Loucy (cell line): ENCODE data around the gene ADGRD1.

Experiments used
- H2AFZ ChIP-seq: fragments of 200-600 bp; sonication (generic); 2 replicates; pipeline ENCODE4 v1.6.0; 2016; ENCODE audit warnings: antibody characterized with exemption, mild to moderate bottlenecking, low read length, moderate library complexity
- H3F3A ChIP-seq: fragments of 200-600 bp; 2 replicates; pipeline ENCODE4 v1.6.0; 2016; ENCODE audit warnings: antibody characterized with exemption, low read depth, mild to moderate bottlenecking
- H3K27me3 ChIP-seq: fragments of 200-600 bp; sonication (generic); 2 replicates; pipeline ENCODE4 v1.6.1; 2014; ENCODE audit warnings: low read length, mild to moderate bottlenecking; ENCODE audit not compliant: insufficient read depth, poor library complexity, severe bottlenecking
- H3K36me3 ChIP-seq: fragments of 200-600 bp; sonication (generic); 2 replicates; pipeline ENCODE4 v1.6.1; 2016; ENCODE audit warnings: low read length; ENCODE audit not compliant: insufficient read depth
- H3K4me1 ChIP-seq: fragments of 200-600 bp; sonication (generic); 2 replicates; pipeline ENCODE4 v1.5.1; 2014; ENCODE audit warnings: low read length, mild to moderate bottlenecking; ENCODE audit not compliant: insufficient read depth, poor library complexity, severe bottlenecking
- H3K4me2 ChIP-seq: fragments of 200-600 bp; sonication (generic); 2 replicates; pipeline ENCODE4 v1.6.0; 2014; ENCODE audit warnings: antibody characterized with exemption, low read length, low read depth, mild to moderate bottlenecking; ENCODE audit not compliant: poor library complexity, severe bottlenecking
- H3K4me3 ChIP-seq: fragments of 200-600 bp; sonication (generic); 2 replicates; pipeline ENCODE4 v1.5.1; 2014; ENCODE audit warnings: low read length, mild to moderate bottlenecking, mixed read lengths; ENCODE audit not compliant: poor library complexity, severe bottlenecking
- H3K79me2 ChIP-seq: fragments of 200-600 bp; sonication (generic); 2 replicates; pipeline ENCODE4 v1.6.1; 2014; ENCODE audit warnings: low read length; ENCODE audit not compliant: insufficient read depth
- H3K9ac ChIP-seq: fragments of 200-600 bp; sonication (generic); 2 replicates; pipeline ENCODE4 v1.6.0; 2014; ENCODE audit warnings: mild to moderate bottlenecking, low read depth, low read length, moderate library complexity; ENCODE audit not compliant: poor library complexity, severe bottlenecking
- H3K9me2 ChIP-seq: fragments of 200-600 bp; sonication (generic); replicated peaks from 2 replicates; pipeline ENCODE4 v1.6.1; 2016; ENCODE audit warnings: low read depth, low read length, mixed read lengths
- H3K9me3 ChIP-seq: fragments of 200-600 bp; sonication (generic); 2 replicates; pipeline ENCODE4 v1.6.1; 2014; ENCODE audit warnings: mild to moderate bottlenecking, antibody characterized with exemption, low read length, low read depth; ENCODE audit not compliant: insufficient read depth
- H4K20me1 ChIP-seq: fragments of 200-600 bp; sonication (generic); 2 replicates; pipeline ENCODE4 v1.6.0; 2014; ENCODE audit warnings: antibody characterized with exemption, low read length, mild to moderate bottlenecking; ENCODE audit not compliant: insufficient read depth, poor library complexity, severe bottlenecking
- CTCF ChIP-seq: fragments of 200-600 bp; sonication (generic); conservative IDR thresholded peaks from 2 replicates; pipeline ENCODE4 v1.5.1; 2014; ENCODE audit warnings: mild to moderate bottlenecking, antibody characterized with exemption, low read length
- EZH2phosphoT487 ChIP-seq: fragments of 200-600 bp; IDR thresholded peaks from 2 replicates; pipeline ENCODE4 v1.6.1; 2018; ENCODE audit warnings: antibody characterized with exemption, mild to moderate bottlenecking, moderate library complexity, borderline replicate concordance

Gene ADGRD1

DNA sequence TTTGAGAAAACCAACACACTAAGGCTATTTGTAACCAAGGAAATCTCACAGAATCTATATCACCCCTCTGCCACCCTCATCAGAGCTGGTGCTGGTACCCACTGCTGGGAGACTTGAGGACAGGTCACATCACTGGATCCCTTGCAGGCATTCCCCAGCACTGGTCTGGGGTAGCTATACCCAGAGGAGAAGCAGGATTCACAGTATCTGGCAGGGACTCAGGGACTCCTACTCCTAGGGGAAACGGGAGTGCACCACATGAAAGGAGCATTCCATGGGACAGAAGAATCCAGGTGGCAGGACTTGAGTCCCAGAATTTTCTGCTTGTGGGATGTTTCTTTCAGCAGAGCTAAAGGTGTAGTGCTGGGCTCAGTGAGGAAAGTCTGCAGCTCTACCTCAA lies 223.2 kb downstream of the ADGRD1 start:
- no peaks in the 10 kb centered on the region for H3K79me2 ChIP-seq
- H3K36me3 ChIP-seq: no peaks in the 10 kb centered on the region
- H3K4me3 ChIP-seq: no peak overlapping the region
- no peaks in the 10 kb centered on the region for H3F3A ChIP-seq
- H4K20me1 ChIP-seq: no peaks in the 10 kb centered on the region
- H3K9ac ChIP-seq: no peak overlapping the region
- no peak overlapping the region for H3K4me2 ChIP-seq
- no peaks in the 10 kb centered on the region for H3K9me2 ChIP-seq
- no peaks in the 10 kb centered on the region for H3K27me3 ChIP-seq
- no peaks in the 10 kb centered on the region for H3K4me1 ChIP-seq
- TF ChIP-seq EZH2phosphoT487 (no peak), CTCF (no peak)
- no peak overlapping the region for H2AFZ ChIP-seq
- H3K9me3 ChIP-seq: peaks cover 10% of the 10 kb centered on the region; the same call in 1 of the 2 replicates

DNA sequence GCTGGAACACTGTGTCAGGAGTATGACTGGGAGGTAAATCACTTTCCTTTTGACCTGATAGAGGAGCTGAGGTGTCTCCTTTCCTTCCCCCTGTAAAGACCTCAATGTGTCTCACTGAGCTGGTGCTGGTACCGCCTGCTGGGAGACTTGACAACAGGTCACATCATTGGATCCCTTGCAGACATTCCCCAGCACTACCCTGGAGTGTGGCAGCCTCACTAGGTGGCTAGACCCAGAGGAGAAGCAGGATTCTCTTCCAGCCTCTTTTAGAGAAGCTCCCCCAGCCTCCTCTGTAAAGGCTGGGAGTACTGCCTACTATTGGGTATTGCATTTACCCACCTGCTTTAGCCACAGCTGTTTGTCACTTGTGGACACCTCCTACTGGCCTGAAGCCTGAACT lies 223.9 kb downstream of the ADGRD1 start:
- TF ChIP-seq EZH2phosphoT487 (no peak), CTCF (no peak)
- H4K20me1 ChIP-seq: no peaks in the 10 kb centered on the region
- no peaks in the 10 kb centered on the region for H3K4me1 ChIP-seq
- H3F3A ChIP-seq: no peaks in the 10 kb centered on the region
- H3K9me3 ChIP-seq: peaks cover 10% of the 10 kb centered on the region; the same call in 1 of the 2 replicates
- H2AFZ ChIP-seq: no peak overlapping the region
- no peaks in the 10 kb centered on the region for H3K79me2 ChIP-seq
- no peaks in the 10 kb centered on the region for H3K27me3 ChIP-seq
- no peak overlapping the region for H3K4me2 ChIP-seq
- no peak overlapping the region for H3K4me3 ChIP-seq
- no peaks in the 10 kb centered on the region for H3K9me2 ChIP-seq
- H3K36me3 ChIP-seq: no peaks in the 10 kb centered on the region
- H3K9ac ChIP-seq: no peak overlapping the region

DNA sequence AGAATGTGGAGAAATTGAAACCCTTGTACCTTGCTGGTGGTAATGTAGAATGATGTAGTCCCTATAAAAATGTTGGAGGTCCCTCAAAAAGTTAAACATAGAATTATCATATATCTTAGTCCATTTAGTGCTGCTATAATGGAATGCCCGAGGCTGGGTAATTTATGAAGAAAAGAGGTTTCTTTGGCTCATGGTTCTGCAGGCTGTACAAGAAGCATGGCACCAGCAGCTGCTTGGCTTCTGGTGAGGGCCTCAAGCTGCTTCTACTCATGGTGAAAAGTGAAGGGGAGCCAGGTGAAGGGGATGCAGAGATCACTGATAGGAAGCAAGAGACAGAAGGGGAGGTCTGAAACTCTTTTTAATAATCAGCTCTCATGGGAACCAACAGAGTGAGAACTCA lies 233.9 kb downstream of the ADGRD1 start:
- no peak overlapping the region for H2AFZ ChIP-seq

More for the DNA sequence above, 233.9 kb downstream of the ADGRD1 start:
- H3K9ac ChIP-seq: no peak overlapping the region
- no peaks in the 10 kb centered on the region for H3K4me1 ChIP-seq
- H3K9me3 ChIP-seq: peaks cover 11% of the 10 kb centered on the region; the same call in 1 of the 2 replicates
- H4K20me1 ChIP-seq: no peaks in the 10 kb centered on the region
- no peaks in the 10 kb centered on the region for H3K9me2 ChIP-seq
- H3K4me3 ChIP-seq: no peak overlapping the region
- H3K4me2 ChIP-seq: no peak overlapping the region
- no peaks in the 10 kb centered on the region for H3K79me2 ChIP-seq
- TF ChIP-seq CTCF: no peak
- TF ChIP-seq EZH2phosphoT487: no peak
- no peaks in the 10 kb centered on the region for H3F3A ChIP-seq
- H3K27me3 ChIP-seq: peaks cover 6% of the 10 kb centered on the region
- H3K36me3 ChIP-seq: no peaks in the 10 kb centered on the region
